H1 (cell line): Measurements from ENCODE around the gene BTN2A1. TPM values are rescaled to one million over a fixed set of nuclear protein-coding genes. Genes with fewer than 3 reads are reported as not detected.

Experiments used
- CTCF ChIA-PET: fragments of 300-600 bp; sonication (Branson Sonifier 250); formaldehyde crosslinking; loops from one replicate; lab custom pipeline; 2021; ENCODE audit not compliant: partially characterized antibody; lab: Charles Lee
- POLR2A ChIA-PET: fragments of 300-600 bp; sonication (Branson Sonifier 250); formaldehyde crosslinking; loops from one replicate; lab custom pipeline; 2021; ENCODE audit warnings: inconsistent platforms; ENCODE audit not compliant: partially characterized antibody; lab: Charles Lee
- DNase-seq, 2 experiments: peaks; one replicate each; pipeline versions ENCODE4 v3.0.0 to v3.0.0-alpha.2; 2010 to 2022; ENCODE audit warnings: low spot score in 2 of 2, low read depth in 1 of 2, mixed read lengths in 1 of 2
- FAIRE-seq: peaks from 2 replicates; lab custom pipeline; 2011; peaks lifted over from hg19 to GRCh38; lab: Jason Lieb, UNC
- H2AFZ ChIP-seq: 2 replicates; pipeline ENCODE4 v1.8.1; 2012; ENCODE audit warnings: low read length, inconsistent platforms
- H2AK5ac ChIP-seq: 2 replicates; pipeline ENCODE4 v1.6.1; 2013; ENCODE audit warnings: low read depth, low read length
- H2BK120ac ChIP-seq: replicated peaks from 2 replicates; pipeline ENCODE3; 2013; ENCODE audit warnings: low read depth, low read length, inconsistent platforms
- H2BK12ac ChIP-seq: 2 replicates; pipeline ENCODE4 v1.6.1; 2013; ENCODE audit warnings: low read depth, low read length
- H2BK15ac ChIP-seq: 2 replicates; pipeline ENCODE4 v1.6.1; 2013; ENCODE audit warnings: low read length
- H2BK20ac ChIP-seq: 2 replicates; pipeline ENCODE4 v1.6.1; 2013; ENCODE audit warnings: low read length
- H2BK5ac ChIP-seq: 2 replicates; pipeline ENCODE4 v1.6.1; 2013; ENCODE audit warnings: low read depth, low read length
- H3K14ac ChIP-seq: 2 replicates; pipeline ENCODE4 v1.6.1; 2013; ENCODE audit warnings: inconsistent platforms; ENCODE audit not compliant: insufficient read length
- H3K18ac ChIP-seq: 2 replicates; pipeline ENCODE4 v1.6.1; 2013; ENCODE audit warnings: low read length; ENCODE audit errors: extremely low read depth
- H3K23ac ChIP-seq: 2 replicates; pipeline ENCODE4 v1.6.1; 2013; ENCODE audit warnings: inconsistent platforms; ENCODE audit not compliant: insufficient read length
- H3K23me2 ChIP-seq: 2 replicates; pipeline ENCODE4 v1.6.1; 2013; ENCODE audit warnings: low read depth, low read length
- H3K27ac ChIP-seq: 2 replicates; pipeline ENCODE4 v1.6.1; 2011; ENCODE audit warnings: low read depth, low read length, inconsistent platforms
- H3K27me3 ChIP-seq, 4 experiments: replicated peaks in 1 of 4; 1 replicate in 1 of 4; 2 replicates in 3 of 4; pipeline versions ENCODE4 v1.6.1 to v1.8.1; 2011 to 2013; ENCODE audit warnings: low read length in 3 of 4, mild to moderate bottlenecking in 3 of 4, inconsistent platforms in 2 of 4, mixed read lengths in 2 of 4, moderate library complexity in 1 of 4; ENCODE audit not compliant: control insufficient read depth in 3 of 4, insufficient read depth in 3 of 4; ENCODE audit errors: extremely low read depth in 1 of 4
- H3K36me3 ChIP-seq, 4 experiments: 2 replicates each; pipeline versions ENCODE4 v1.6.1 to v1.8.1; 2011 to 2013; ENCODE audit warnings: mild to moderate bottlenecking in 4 of 4, low read length in 3 of 4, moderate library complexity in 2 of 4, control low read depth in 1 of 4, inconsistent platforms in 1 of 4; ENCODE audit not compliant: insufficient read depth in 4 of 4, control insufficient read depth in 2 of 4
- H3K4ac ChIP-seq: replicated peaks from 2 replicates; pipeline ENCODE3; 2013; ENCODE audit warnings: low read length, low read depth, mixed read lengths, inconsistent platforms; ENCODE audit not compliant: insufficient read length
- H3K4me1 ChIP-seq, 4 experiments: replicated peaks in 1 of 4; 1 replicate in 1 of 4; 2 replicates in 3 of 4; pipeline versions ENCODE4 v1.6.1 to v1.8.1; 2011 to 2013; ENCODE audit warnings: low read length in 3 of 4, inconsistent platforms in 2 of 4, mixed read lengths in 1 of 4; ENCODE audit not compliant: insufficient read depth in 4 of 4, control insufficient read depth in 3 of 4
- H3K4me2 ChIP-seq, 2 experiments: 2 replicates each; pipeline versions ENCODE4 v1.6.1 to v1.8.1; 2011 to 2013; ENCODE audit warnings: low read depth in 2 of 2, low read length in 2 of 2, control low read depth in 1 of 2, inconsistent platforms in 1 of 2, mild to moderate bottlenecking in 1 of 2; ENCODE audit not compliant: insufficient read depth in 1 of 2
- H3K4me3 ChIP-seq, 4 experiments: fragments of 200-600, 300-600 bp in 1 of 4; sonication (generic), shearing (Covaris generic), sonication (Bioruptor Twin) in 1 of 4; 2 replicates each; pipeline versions ENCODE4 v1.5.1 to v1.8.1; 2011 to 2016; ENCODE audit warnings: low read length in 4 of 4, low read depth in 3 of 4, control low read depth in 2 of 4, inconsistent platforms in 2 of 4, mild to moderate bottlenecking in 2 of 4, mixed read lengths in 1 of 4, moderate library complexity in 1 of 4; ENCODE audit not compliant: insufficient read depth in 2 of 4; ENCODE audit errors: extremely low read depth in 1 of 4
- H3K56ac ChIP-seq: replicated peaks from 2 replicates; pipeline ENCODE3; 2013; ENCODE audit warnings: low read depth, mild to moderate bottlenecking, mixed read lengths, low read length, inconsistent platforms; ENCODE audit not compliant: insufficient read length
- H3K79me1 ChIP-seq: 2 replicates; pipeline ENCODE4 v1.6.1; 2013; ENCODE audit warnings: low read depth, low read length, control low read depth
- H3K79me2 ChIP-seq, 2 experiments: 2 replicates each; pipeline versions ENCODE4 v1.6.1 to v1.8.1; 2012 to 2013; ENCODE audit warnings: low read length in 2 of 2, mild to moderate bottlenecking in 2 of 2, inconsistent platforms in 1 of 2; ENCODE audit not compliant: insufficient read depth in 2 of 2, control insufficient read depth in 1 of 2
- H3K9ac ChIP-seq, 4 experiments: replicated peaks in 1 of 4; 1 replicate in 1 of 4; 2 replicates in 3 of 4; pipeline versions ENCODE4 v1.6.1 to v1.8.1; 2011 to 2013; ENCODE audit warnings: low read depth in 3 of 4, low read length in 3 of 4, control low read depth in 2 of 4, mild to moderate bottlenecking in 2 of 4, moderate library complexity in 2 of 4, inconsistent platforms in 1 of 4; ENCODE audit errors: extremely low read depth in 1 of 4
- H3K9me3 ChIP-seq, 2 experiments: 2 replicates each; pipeline versions ENCODE4 v1.6.1 to v1.8.1; 2012 to 2013; ENCODE audit warnings: mild to moderate bottlenecking in 2 of 2, moderate library complexity in 2 of 2, control low read depth in 1 of 2, inconsistent platforms in 1 of 2, low read depth in 1 of 2, low read length in 1 of 2, mixed read lengths in 1 of 2; ENCODE audit not compliant: insufficient read depth in 2 of 2
- H4K20me1 ChIP-seq, 2 experiments: replicated peaks in 1 of 2; 2 replicates each; pipeline versions ENCODE3 to v1.8.1; 2011 to 2013; ENCODE audit warnings: inconsistent platforms in 2 of 2, low read length in 2 of 2, mild to moderate bottlenecking in 1 of 2; ENCODE audit not compliant: insufficient read depth in 2 of 2, control insufficient read depth in 1 of 2
- H4K5ac ChIP-seq: 2 replicates; pipeline ENCODE4 v1.6.1; 2013; ENCODE audit warnings: low read length, low read depth, mixed read lengths, inconsistent platforms; ENCODE audit not compliant: insufficient read length
- H4K8ac ChIP-seq: 2 replicates; pipeline ENCODE4 v1.8.0; 2013; ENCODE audit warnings: mild to moderate bottlenecking, moderate library complexity, low read length, inconsistent platforms; ENCODE audit not compliant: insufficient read depth; ENCODE audit errors: extremely low read depth
- H4K91ac ChIP-seq: replicated peaks from 2 replicates; pipeline ENCODE3; 2013; ENCODE audit warnings: low read length, mixed read lengths, inconsistent platforms; ENCODE audit not compliant: insufficient read length
- EZH2 ChIP-seq: fragments of 200-600 bp; sonication (generic); IDR thresholded peaks from 2 replicates; pipeline ENCODE4 v1.7.1; 2012; ENCODE audit warnings: low read depth, mild to moderate bottlenecking, moderate library complexity, low read length, inconsistent platforms; ENCODE audit not compliant: severe bottlenecking
- GTF2F1 ChIP-seq: IDR thresholded peaks from 2 replicates; pipeline ENCODE4 v1.6.1; 2012; ENCODE audit warnings: low read depth, low read length, improper control_type of control experiment, borderline replicate concordance
- KDM1A ChIP-seq: fragments of 200-600, 300-600 bp; sonication (generic); IDR thresholded peaks from 2 replicates; pipeline ENCODE4 v1.7.1; 2016; ENCODE audit warnings: mild to moderate bottlenecking, low read length, borderline replicate concordance
- SIX5 ChIP-seq: IDR thresholded peaks from 2 replicates; pipeline ENCODE4 v1.6.1; 2011; ENCODE audit warnings: mild to moderate bottlenecking, low read depth, low read length
- TEAD4 ChIP-seq: IDR thresholded peaks from 2 replicates; pipeline ENCODE4 v1.6.1; 2012; ENCODE audit warnings: low read depth, low read length, inconsistent platforms, mixed read lengths
- WGBS, 2 experiments: shearing (Covaris generic) in 1 of 2; methylation state at CpG; one replicate each; pipeline versions ENCODE4 v1.1.6 to v1.1.7; 2013 to 2015; ENCODE audit warnings: low lambda C conversion rate in 2 of 2, mixed read lengths in 2 of 2, inconsistent platforms in 1 of 2, low coverage in 1 of 2, missing lambda C conversion rate in 1 of 2; ENCODE audit not compliant: insufficient replicate concordance in 2 of 2, insufficient coverage in 1 of 2, insufficient read length in 1 of 2; ENCODE audit errors: extremely low coverage in 1 of 2, missing lambda C conversion rate in 1 of 2; 5-methylcytosine and 5-hydroxymethylcytosine counted together
- polyA plus RNA-seq, 7 experiments: library from polyadenylated mRNA; depleted of rRNA in 3 of 7; stranded (reverse) in 5 of 7; unstranded in 2 of 7; fragments of >200 nt in 5 of 7; fragments of 200-250 nt in 2 of 7; gene quantifications; 1 replicate in 5 of 7; 2 replicates in 1 of 7; 4 replicates in 1 of 7; pipeline versions ENCODE4 v1.2.1 to v1.2.3, GENCODE V29; 2011 to 2013; ENCODE audit warnings: missing spikeins in 2 of 7, mixed read lengths in 2 of 7
- total RNA-seq: library from RNA; stranded (reverse); fragmentation: NEBNext Ultra II Directional; extraction: Animal tissue kit (Norgen Biotek cat#: 25700); gene quantifications from 2 replicates; pipeline ENCODE4 v1.2.1, GENCODE V29; 2021

The BTN2A1 gene
- total and polyA plus RNA-seq, 2 of the 8 experiments (the other 6 are each of a cell fraction or from before 2014, with no cell fraction given) = 8.7 to 11.0 TPM

- H3K27ac ChIP-seq = no peak overlapping the region
- POLR2A ChIA-PET = no interaction called here
- no peak overlapping the region for H2AFZ ChIP-seq
- no peak overlapping the region for H3K4me3 ChIP-seq
- FAIRE-seq = no peak
- no peak overlapping the region for H3K56ac ChIP-seq
- H3K23ac ChIP-seq = no peak overlapping the region
- no peaks in the 10 kb centered on the region for H4K20me1 ChIP-seq
- no peaks in the 10 kb centered on the region for H3K79me1 ChIP-seq
- no peak overlapping the region for H2BK15ac ChIP-seq
- peaks cover 9 to 12% of the 10 kb centered on the region in 2 experiments; a peak in 3 of 4 replicates for H3K9me3 ChIP-seq
- WGBS, 2 experiments = 100% methylated on average over 1 of the region's 1 CpG; no CpG with 5 or more reads in 1 of the 2 experiments
- H3K23me2 ChIP-seq = no peaks in the 10 kb centered on the region
- TF ChIP-seq TEAD4 (no peak), EZH2 (no peak), GTF2F1 (no peak), KDM1A (no peak), SIX5 (no peak)
- TF ChIP-seq, all 59 proteins: peak for 0
- Histone ChIP-seq H2BK20ac (no peak overlapping the region), H4K8ac (no peak overlapping the region), H2BK120ac (no peak overlapping the region), H2BK12ac (no peak overlapping the region), H3K79me2 (no peaks in the 10 kb centered on the region), H3K4me2 (no peak overlapping the region), H4K91ac (no peak overlapping the region), H4K5ac (no peak overlapping the region), H3K14ac (no peak overlapping the region), H3K9ac (no peak overlapping the region), H3K4ac (no peak overlapping the region), H2AK5ac (no peak overlapping the region), H3K27me3 (no peaks in the 10 kb centered on the region), H2BK5ac (no peak overlapping the region), H3K18ac (no peak overlapping the region), H3K36me3 (no peaks in the 10 kb centered on the region; a peak in 2 of 8 replicates), H3K4me1 (no peaks in the 10 kb centered on the region)
- CTCF ChIA-PET = no interaction called here
- no peak for DNase-seq
These were observed 19.8 kb upstream of the BTN2A1 start for GRCh38 chr6:26438000-26438399.
